Thymus (tissue), 11 donors: Measurements from ENCODE around the gene ARHGEF17. TPM values are rescaled to one million over a fixed set of nuclear protein-coding genes. Genes with fewer than 3 reads are reported as not detected.
A peak's percentile ranks its signal among the peaks of the same experiment; 100 is the strongest.

Source experiments
- DNase-seq, 9 donors: peaks; one replicate each; pipeline ENCODE4 v3.0.0-alpha.2; 2013; ENCODE audit warnings: low spot score in 9 of 9, low read depth in 6 of 9, missing footprints in 1 of 9
- H3K27ac ChIP-seq, 2 donors: one replicate each; pipeline ENCODE4 v1.5.1; 2013; ENCODE audit warnings: control low read depth in 1 of 2, low read depth in 1 of 2, low read length in 1 of 2, mild to moderate bottlenecking in 1 of 2, moderate library complexity in 1 of 2
- H3K27me3 ChIP-seq, 2 donors: one replicate each; pipeline ENCODE4 v1.5.1; 2013; ENCODE audit warnings: low read length in 1 of 2; ENCODE audit not compliant: control insufficient read depth in 2 of 2, insufficient read depth in 1 of 2
- H3K36me3 ChIP-seq, 2 donors: one replicate each; pipeline ENCODE4 v1.5.1; 2013; ENCODE audit warnings: low read length in 1 of 2, mild to moderate bottlenecking in 1 of 2, moderate library complexity in 1 of 2; ENCODE audit not compliant: control insufficient read depth in 2 of 2, insufficient read depth in 2 of 2
- H3K4me1 ChIP-seq, 2 donors: one replicate each; pipeline ENCODE4 v1.5.1; 2013; ENCODE audit warnings: low read length in 2 of 2; ENCODE audit not compliant: control insufficient read depth in 2 of 2, insufficient read depth in 2 of 2
- H3K4me3 ChIP-seq, 2 donors: one replicate each; pipeline ENCODE4 v1.5.1; 2013; ENCODE audit warnings: low read length in 2 of 2, control low read depth in 1 of 2, mild to moderate bottlenecking in 1 of 2
- H3K9me3 ChIP-seq, 2 donors: one replicate each; pipeline ENCODE4 v1.5.1; 2013; ENCODE audit warnings: low read length in 1 of 2, mild to moderate bottlenecking in 1 of 2; ENCODE audit not compliant: control insufficient read depth in 2 of 2, insufficient read depth in 1 of 2
- WGBS: extraction: QIAGEN DNeasy Blood & Tissue Kit; methylation state at CpG from one replicate; pipeline ENCODE4 v1.1.7; 2013; 5-methylcytosine and 5-hydroxymethylcytosine counted together
- polyA plus RNA-seq: library from polyadenylated mRNA; stranded (reverse); fragments of 200-250 nt; gene quantifications from one replicate; pipeline ENCODE4 v1.2.3, GENCODE V29; 2013
- total RNA-seq: library from RNA; stranded (reverse); fragments of 120-200 nt; gene quantifications from one replicate; pipeline ENCODE4 v1.2.4, GENCODE V29; 2013
- donor health status: healthy.

ARHGEF17 gene
- total and polyA plus RNA-seq, 2 donors, result 2.5 to 8.9 TPM

- Histone ChIP-seq H3K36me3 (no peaks in the 10 kb centered on the region), H3K27ac (no peak overlapping the region), H3K9me3 (no peaks in the 10 kb centered on the region), H3K4me3 (no peak overlapping the region), H3K27me3 (peaks cover 0 to 6% of the 10 kb centered on the region in 2 donors), H3K4me1 (peaks cover 0 to 10% of the 10 kb centered on the region in 2 donors)
- no peak for DNase-seq
- 98% methylated on average over 11 of the region's 11 CpGs for WGBS
These were observed 25.1 kb downstream of the ARHGEF17 start for GRCh38 chr11:73333173-73333572.

- 96% methylated on average over 4 of the region's 4 CpGs for WGBS
- peaks cover 0 to 6% of the 10 kb centered on the region in 2 donors for H3K27me3 ChIP-seq
- DNase-seq, result no peak
- H3K36me3 ChIP-seq, result no peaks in the 10 kb centered on the region
- peaks cover 0 to 10% of the 10 kb centered on the region in 2 donors for H3K4me1 ChIP-seq
- H3K27ac ChIP-seq, result peak overlapping the region in 1 of 2 donors; percentile 2
- no peaks in the 10 kb centered on the region for H3K9me3 ChIP-seq
- H3K4me3 ChIP-seq, result no peak overlapping the region
These were observed 25.7 kb downstream of the ARHGEF17 start for GRCh38 chr11:73333640-73334383.

GRCh38 chr11:73334384-73335203 is 26.5 kb downstream of the ARHGEF17 start:
- Histone ChIP-seq H3K9me3 (no peaks in the 10 kb centered on the region), H3K4me1 (peaks cover 0 to 10% of the 10 kb centered on the region in 2 donors), H3K36me3 (no peaks in the 10 kb centered on the region), H3K27me3 (peaks cover 0 to 6% of the 10 kb centered on the region in 2 donors), H3K27ac (peak overlapping the region in 1 of 2 donors; percentile 2), H3K4me3 (no peak overlapping the region)
- no peak for DNase-seq
- WGBS, result 75% methylated on average over 6 of the region's 6 CpGs

GRCh38 chr11:73335204-73335923 is 27.3 kb downstream of the ARHGEF17 start:
- peaks cover 0 to 10% of the 10 kb centered on the region in 2 donors for H3K4me1 ChIP-seq
- peak; percentile 34 to 75 (median 52) for DNase-seq
- WGBS, result 18% methylated on average over 4 of the region's 4 CpGs

GRCh38 chr11:73337846-73338245 is 29.8 kb downstream of the ARHGEF17 start:
- H3K4me1 ChIP-seq, result peaks cover 0 to 8% of the 10 kb centered on the region in 2 donors
- 98% methylated on average over 2 of the region's 2 CpGs for WGBS

More at GRCh38 chr11:73335204-73335923, 27.3 kb downstream of the ARHGEF17 start:
- no peaks in the 10 kb centered on the region for H3K9me3 ChIP-seq
- no peaks in the 10 kb centered on the region for H3K36me3 ChIP-seq
- H3K27ac ChIP-seq, result no peak overlapping the region
- H3K27me3 ChIP-seq, result peaks cover 0 to 6% of the 10 kb centered on the region in 2 donors
- H3K4me3 ChIP-seq, result no peak overlapping the region

GRCh38 chr11:73338279-73338678 is 30.2 kb downstream of the ARHGEF17 start:
- WGBS, result 93% methylated on average over 4 of the region's 4 CpGs
- peaks cover 0 to 5% of the 10 kb centered on the region in 2 donors for H3K9me3 ChIP-seq
- peaks cover 0 to 8% of the 10 kb centered on the region in 2 donors for H3K4me1 ChIP-seq
- DNase-seq, result no peak
- no peaks in the 10 kb centered on the region for H3K36me3 ChIP-seq
- peaks cover 0 to 26% of the 10 kb centered on the region in 2 donors for H3K27me3 ChIP-seq
- no peak overlapping the region for H3K27ac ChIP-seq
- H3K4me3 ChIP-seq, result no peak overlapping the region

More at GRCh38 chr11:73337846-73338245, 29.8 kb downstream of the ARHGEF17 start:
- Histone ChIP-seq H3K4me3 (no peak overlapping the region), H3K27me3 (peaks cover 0 to 22% of the 10 kb centered on the region in 2 donors), H3K9me3 (peaks cover 0 to 3% of the 10 kb centered on the region in 2 donors), H3K27ac (no peak overlapping the region), H3K36me3 (no peaks in the 10 kb centered on the region)
- no peak for DNase-seq

DNA sequence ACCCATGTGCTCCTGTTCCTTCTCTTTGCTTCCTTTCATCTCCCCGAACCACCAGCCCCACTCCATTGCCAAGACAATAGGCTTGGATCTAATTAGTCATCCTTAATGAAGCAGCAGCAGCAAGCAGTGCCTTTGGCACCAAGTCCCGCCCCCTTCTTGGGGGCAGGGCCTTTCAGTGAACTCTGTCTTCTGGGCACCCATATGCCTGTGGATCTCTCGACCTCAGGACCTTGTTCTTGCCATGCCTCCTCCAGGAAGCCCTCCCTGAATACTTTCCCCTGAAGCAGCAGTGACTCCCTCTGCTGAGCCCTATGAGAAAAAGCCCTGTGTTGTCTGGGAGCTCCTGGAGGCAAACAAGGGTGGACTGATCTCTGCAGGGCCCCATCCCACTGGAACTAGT is 32.1 kb downstream of the ARHGEF17 start:
- peaks cover 0 to 9% of the 10 kb centered on the region in 2 donors for H3K9me3 ChIP-seq
- H3K4me1 ChIP-seq, result peaks cover 0 to 4% of the 10 kb centered on the region in 2 donors
- 96% methylated on average over 3 of the region's 3 CpGs for WGBS
- H3K27ac ChIP-seq, result no peak overlapping the region
- no peaks in the 10 kb centered on the region for H3K36me3 ChIP-seq
- H3K27me3 ChIP-seq, result peaks cover 0 to 36% of the 10 kb centered on the region in 2 donors
- no peak for DNase-seq
- no peak overlapping the region for H3K4me3 ChIP-seq

GRCh38 chr11:73342633-73343032 is 34.6 kb downstream of the ARHGEF17 start:
- Histone ChIP-seq H3K27ac (no peak overlapping the region), H3K4me3 (no peak overlapping the region), H3K9me3 (peaks cover 0 to 12% of the 10 kb centered on the region in 2 donors), H3K36me3 (no peaks in the 10 kb centered on the region), H3K4me1 (peaks cover 0 to 2% of the 10 kb centered on the region in 2 donors), H3K27me3 (peaks cover 0 to 35% of the 10 kb centered on the region in 2 donors)
- DNase-seq, result no peak
- 94% methylated on average over 54 of the region's 54 CpGs for WGBS
